Activated CD8-positive, alpha-beta memory T cell treated with anti-CD3 and anti-CD28 coated beads for 24 hours (primary cell): ENCODE data around the gene RIBC2.

ENCODE experiments used
- DNase-seq: peaks from one replicate; pipeline ENCODE4 v3.0.0-alpha.2; 2020

The RIBC2 gene

GRCh38 chr22:45475851-45476514 is 62.5 kb downstream of the RIBC2 start:
- no peak for DNase-seq

GRCh38 chr22:45476814-45477213 is 63.3 kb downstream of the RIBC2 start:
- no peak for DNase-seq

DNA sequence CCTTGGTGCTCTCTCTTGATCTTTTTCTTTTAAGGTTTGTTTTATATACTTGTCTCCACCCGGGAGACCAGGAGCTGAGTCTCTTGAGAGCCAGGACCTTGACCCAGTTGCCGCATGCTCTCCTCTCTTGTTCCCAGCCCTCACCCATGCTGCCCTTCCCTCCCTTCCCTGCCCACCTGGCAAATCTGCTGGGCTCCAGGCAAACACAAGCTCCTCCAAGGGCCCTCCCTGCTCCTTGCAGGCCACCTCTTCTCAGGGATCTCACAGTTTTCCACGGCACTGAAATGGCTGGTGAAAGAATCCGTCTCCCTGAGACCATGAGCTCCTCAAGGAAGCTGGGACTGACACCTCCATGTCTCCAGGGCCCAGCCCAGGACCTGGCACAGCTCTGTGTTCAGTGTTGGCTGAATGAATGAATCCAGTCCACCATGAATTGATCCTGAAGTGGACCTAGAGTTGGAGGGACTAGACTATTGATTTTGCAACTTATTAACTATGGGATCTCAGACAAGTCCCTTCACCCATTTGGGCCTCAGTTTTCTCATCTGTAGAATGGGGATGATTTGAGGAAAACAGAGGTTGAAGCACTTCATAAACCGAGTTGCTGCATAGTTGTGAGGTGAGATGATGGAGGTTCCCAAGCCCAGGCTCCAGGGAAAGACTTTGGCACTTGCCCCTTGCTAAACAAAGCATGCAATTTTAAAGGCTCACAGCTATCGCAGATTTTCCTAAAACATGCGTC is 64.0 kb downstream of the RIBC2 start:
- no peak for DNase-seq

DNA sequence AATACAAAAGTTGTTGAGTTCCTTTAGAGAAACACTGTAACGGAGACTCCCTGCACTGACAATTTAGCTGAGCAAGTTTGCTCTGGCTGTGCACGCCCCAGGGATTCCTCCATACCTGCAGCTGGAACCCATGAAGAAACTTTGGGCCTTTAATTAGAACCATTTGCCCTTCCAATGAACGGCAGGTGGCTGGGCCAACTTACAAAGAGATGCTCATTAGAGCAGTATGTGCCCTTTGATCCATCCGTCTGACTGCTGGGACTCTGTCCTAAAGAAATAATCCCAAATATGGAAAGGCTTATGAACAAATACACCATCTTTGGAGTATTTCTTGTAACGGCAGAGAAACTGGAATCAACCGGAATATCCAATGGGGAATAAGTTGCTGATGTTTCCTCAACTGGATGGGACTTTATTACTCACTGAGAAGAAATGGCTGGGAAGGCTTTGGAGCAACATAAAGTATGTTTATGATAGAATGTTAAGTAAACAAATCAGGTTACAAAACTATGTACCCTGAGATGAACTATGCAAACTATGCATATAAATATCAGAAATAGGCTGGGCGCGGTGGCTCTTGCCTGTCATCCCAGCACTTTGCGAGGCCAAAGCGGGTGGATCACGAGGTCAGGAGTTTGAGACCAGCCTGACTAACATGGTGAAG is 64.7 kb downstream of the RIBC2 start:
- no peak for DNase-seq

- no peak for DNase-seq
Measured at GRCh38 chr22:45480717-45481116, 67.2 kb downstream of the RIBC2 start.

DNA sequence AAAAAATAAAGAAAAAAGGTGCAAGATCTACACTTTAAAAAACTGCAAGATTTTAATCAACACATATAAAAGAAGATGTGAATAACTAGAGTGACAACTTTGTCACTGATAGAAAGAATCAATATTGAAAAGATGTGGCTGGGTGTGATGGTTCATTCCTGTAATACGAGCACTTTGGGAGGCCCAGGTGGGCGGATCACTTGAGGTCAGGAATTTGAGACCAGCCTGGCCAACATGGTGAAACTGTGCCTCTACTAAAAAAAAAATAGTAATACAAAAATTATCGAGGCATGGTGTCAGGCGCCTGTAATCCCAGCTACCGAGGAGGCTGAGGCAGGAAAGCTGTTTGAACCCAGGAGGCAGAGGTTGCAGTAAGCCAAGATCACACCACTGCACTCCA is 68.2 kb downstream of the RIBC2 start:
- DNase-seq: no peak
